Measurements from ENCODE around the gene RHOXF1.
"Not testable (repeated sequence)": the region's sequence is repeated elsewhere in the genome, so short reads cannot be mapped to it uniquely, and the experiment has no call there.

Gene RHOXF1

GRCh38 chrX:120115438-120115963, at the start of gene RHOXF1:
TSS of gene RHOXF1 (minus strand) at chrX:120115913. CDS start at chrX:120115862, 51 bp downstream.
- no peak for DNase-seq

- DNase-seq, result not testable (repeated sequence)
Observed at GRCh38 chrX:120159086-120159485, 43.4 kb upstream of the RHOXF1 start.

- DNase-seq, result not testable (repeated sequence)
Observed at GRCh38 chrX:120158313-120158712, 42.6 kb upstream of the RHOXF1 start, which contains the start of gene RHOXF2. TSS of gene RHOXF2 (plus strand) at chrX:120158613. CDS start at chrX:120158751, 138 bp downstream.

GRCh38 chrX:120150109-120150744, 34.5 kb upstream of the RHOXF1 start:
- not testable (repeated sequence) for DNase-seq

- DNase-seq, result no peak
Observed at GRCh38 chrX:120147537-120147936, 31.8 kb upstream of the RHOXF1 start.

GRCh38 chrX:120146323-120146722, 30.6 kb upstream of the RHOXF1 start:
- not testable (repeated sequence) for DNase-seq

GRCh38 chrX:120145295-120145925, 29.7 kb upstream of the RHOXF1 start:
- no peak for DNase-seq

GRCh38 chrX:120144178-120144844, 28.6 kb upstream of the RHOXF1 start:
- no peak for DNase-seq

GRCh38 chrX:120140293-120140981, 24.7 kb upstream of the RHOXF1 start:
- no peak for DNase-seq

GRCh38 chrX:120137439-120137838, 21.7 kb upstream of the RHOXF1 start:
- no peak for DNase-seq

GRCh38 chrX:120136840-120137239, 21.1 kb upstream of the RHOXF1 start:
- DNase-seq, result no peak

GRCh38 chrX:120136128-120136527, 20.4 kb upstream of the RHOXF1 start:
- no peak for DNase-seq

GRCh38 chrX:120128306-120128846, 12.7 kb upstream of the RHOXF1 start:
- not testable (repeated sequence) for DNase-seq

GRCh38 chrX:120125444-120125843, 9.7 kb upstream of the RHOXF1 start:
- no peak for DNase-seq

- no peak for DNase-seq
Observed at GRCh38 chrX:120120223-120120622, 4.5 kb upstream of the RHOXF1 start.

- DNase-seq, result no peak
Observed at GRCh38 chrX:120111611-120112010, 4.1 kb downstream of the RHOXF1 start.

GRCh38 chrX:120109378-120109777, 6.3 kb downstream of the RHOXF1 start:
- DNase-seq, result no peak

GRCh38 chrX:120104707-120105106, 11.0 kb downstream of the RHOXF1 start:
- not testable (repeated sequence) for DNase-seq

- DNase-seq, result not testable (repeated sequence)
Observed at GRCh38 chrX:120101057-120101456, 14.7 kb downstream of the RHOXF1 start.

- DNase-seq, result no peak
Observed at GRCh38 chrX:120090208-120090607, 25.5 kb downstream of the RHOXF1 start.

- DNase-seq, result no peak
Observed at GRCh38 chrX:120087289-120088017, 28.3 kb downstream of the RHOXF1 start.

All from activated CD4-positive, alpha-beta T cell treated with anti-CD3 and anti-CD28 coated beads, Interleukin-2, amount 50 U/mL, for 48 hours (primary cell).